Keratinocyte (primary cell): ENCODE measurements around the gene RTCB. TPM values are rescaled to one million over a fixed set of nuclear protein-coding genes. Genes with fewer than 3 reads are reported as not detected.
A peak's percentile ranks its signal among the peaks of the same experiment; 100 is the strongest.

Source experiments
- DNase-seq: peaks from one replicate; pipeline ENCODE4 v3.0.0-alpha.2; 2011; ENCODE audit warnings: low read depth, missing footprints, low spot score
- FAIRE-seq: peaks from 2 replicates; lab custom pipeline; 2011; peaks lifted over from hg19 to GRCh38; lab: Jason Lieb, UNC
- H2AFZ ChIP-seq: 2 replicates; pipeline ENCODE4 v1.6.0; 2012; ENCODE audit warnings: low read length, control low read depth, inconsistent platforms; ENCODE audit not compliant: control insufficient read depth
- H3K27ac ChIP-seq: 2 replicates; pipeline ENCODE4 v1.5.1; 2011; ENCODE audit warnings: low read length; ENCODE audit not compliant: control insufficient read depth, insufficient read depth
- H3K27me3 ChIP-seq: 3 replicates; pipeline ENCODE4 v1.6.0; 2011; ENCODE audit warnings: low read length; ENCODE audit not compliant: control insufficient read depth, insufficient read depth; ENCODE audit errors: extremely low read depth
- H3K36me3 ChIP-seq, 2 experiments: 2 replicates in 1 of 2; 3 replicates in 1 of 2; pipeline ENCODE4 v1.5.1; 2011; ENCODE audit warnings: low read length in 2 of 2, mild to moderate bottlenecking in 1 of 2; ENCODE audit not compliant: control insufficient read depth in 2 of 2, insufficient read depth in 2 of 2; ENCODE audit errors: extremely low read depth in 1 of 2
- H3K4me1 ChIP-seq: 3 replicates; pipeline ENCODE4 v1.5.1; 2011; ENCODE audit warnings: low read length; ENCODE audit not compliant: control insufficient read depth, insufficient read depth; ENCODE audit errors: extremely low read depth
- H3K4me2 ChIP-seq: 3 replicates; pipeline ENCODE4 v1.6.0; 2011; ENCODE audit warnings: low read depth, low read length; ENCODE audit not compliant: control insufficient read depth, insufficient read depth; ENCODE audit errors: extremely low read depth
- H3K4me3 ChIP-seq, 3 experiments: fragments of 200-600 bp in 1 of 3; sonication (generic) in 1 of 3; 2 replicates in 2 of 3; 3 replicates in 1 of 3; pipeline ENCODE4 v1.5.1; 2011 to 2016; ENCODE audit warnings: low read length in 3 of 3, mild to moderate bottlenecking in 3 of 3, control low read depth in 2 of 3, inconsistent platforms in 1 of 3, low read depth in 1 of 3, mixed read lengths in 1 of 3, mixed run types in 1 of 3, moderate library complexity in 1 of 3; ENCODE audit not compliant: control insufficient read depth in 2 of 3, insufficient read depth in 2 of 3; ENCODE audit errors: extremely low read depth in 1 of 3
- H3K79me2 ChIP-seq: 2 replicates; pipeline ENCODE4 v1.6.0; 2012; ENCODE audit warnings: low read length; ENCODE audit not compliant: control insufficient read depth, insufficient read depth
- H3K9ac ChIP-seq: 3 replicates; pipeline ENCODE4 v1.6.0; 2011; ENCODE audit warnings: low read length; ENCODE audit not compliant: control insufficient read depth, insufficient read depth; ENCODE audit errors: extremely low read depth
- H3K9me1 ChIP-seq: 3 replicates; pipeline ENCODE4 v1.6.0; 2011; ENCODE audit warnings: low read length; ENCODE audit not compliant: control insufficient read depth, insufficient read depth; ENCODE audit errors: extremely low read depth
- H3K9me3 ChIP-seq: 2 replicates; pipeline ENCODE4 v1.5.1; 2012; ENCODE audit warnings: low read depth, low read length; ENCODE audit not compliant: control insufficient read depth
- H4K20me1 ChIP-seq: 3 replicates; pipeline ENCODE4 v1.6.0; 2011; ENCODE audit warnings: low read length; ENCODE audit not compliant: control insufficient read depth, insufficient read depth; ENCODE audit errors: extremely low read depth
- CTCF ChIP-seq, 3 experiments: IDR thresholded peaks in 1 of 3; conservative IDR thresholded peaks in 1 of 3; optimal IDR thresholded peaks in 1 of 3; 2 replicates in 2 of 3; 3 replicates in 1 of 3; pipeline versions ENCODE3 to v1.5.1; 2011; ENCODE audit warnings: low read length in 3 of 3, mild to moderate bottlenecking in 3 of 3, moderate library complexity in 2 of 3, control low read depth in 1 of 3, inconsistent platforms in 1 of 3; ENCODE audit not compliant: insufficient read depth in 2 of 3; ENCODE audit errors: extremely low read depth in 1 of 3
- EZH2 ChIP-seq: IDR thresholded peaks from one replicate; pipeline ENCODE4 v1.6.1; 2012; ENCODE audit warnings: inconsistent platforms, mild to moderate bottlenecking, low read length, moderate library complexity
- dilution Hi-C: fragments of 300-500 bp; cut with MboI; formaldehyde crosslinking; loops from one replicate; pipeline ENCODE4 v1.7.0; 2020; ENCODE audit warnings: low sequenced_read_pairs; ENCODE audit not compliant: extremely low pct_ligation_motif_present
- polyA plus RNA-seq, 5 experiments: library from polyadenylated mRNA; depleted of rRNA in 3 of 5; stranded (reverse) in 3 of 5; stranded (forward) in 1 of 5; unstranded in 1 of 5; fragments of >200 nt; gene quantifications; 1 replicate in 1 of 5; 2 replicates in 3 of 5; 3 replicates in 1 of 5; pipeline versions ENCODE4 v1.2.1 to v1.2.3, GENCODE V29; 2011 to 2012; ENCODE audit warnings: missing spikeins in 2 of 5, low read depth in 1 of 5, low replicate concordance in 1 of 5

Gene RTCB
- polyA plus RNA-seq, 1 donor (not counting 4 experiments of a cell fraction or from before 2014, with no cell fraction given), result 143 TPM

- Histone ChIP-seq H3K9ac (no peak overlapping the region), H3K36me3 (peaks cover 24 to 28% of the 10 kb centered on the region in 2 experiments), H3K27me3 (no peaks in the 10 kb centered on the region), H3K4me2 (no peak overlapping the region), H3K9me3 (no peaks in the 10 kb centered on the region), H3K79me2 (no peaks in the 10 kb centered on the region), H3K27ac (no peak overlapping the region), H3K4me3 (no peak overlapping the region), H3K4me1 (no peaks in the 10 kb centered on the region), H3K9me1 (no peaks in the 10 kb centered on the region), H4K20me1 (no peaks in the 10 kb centered on the region), H2AFZ (no peak overlapping the region)
- dilution Hi-C loops, result no loop called here
- FAIRE-seq, result no peak
- TF ChIP-seq EZH2, result no peak
- TF ChIP-seq CTCF (optimal IDR thresholded peaks at IDR 0.05 in 1 of 3, IDR thresholded peaks at IDR 0.05 in 1 of 3, conservative IDR thresholded peaks at IDR 0.05 in 1 of 3; ENCODE audit: extremely low read depth in 1 of 3, insufficient read depth in 2 of 3, low read length in 3 of 3), result no peak
- DNase-seq, result no peak
Measured at GRCh38 chr22:32395107-32395506, 16.9 kb downstream of the RTCB start.

- dilution Hi-C loops, result no loop called here
- DNase-seq (no peak), FAIRE-seq (no peak)
- Histone ChIP-seq H3K27ac (no peak overlapping the region), H3K4me3 (no peak overlapping the region), H3K9me1 (no peaks in the 10 kb centered on the region), H3K9ac (no peak overlapping the region), H2AFZ (no peak overlapping the region), H3K4me2 (no peak overlapping the region), H3K27me3 (no peaks in the 10 kb centered on the region), H3K9me3 (no peaks in the 10 kb centered on the region), H3K4me1 (no peaks in the 10 kb centered on the region), H3K36me3 (peaks cover 25 to 42% of the 10 kb centered on the region in 2 experiments), H4K20me1 (no peaks in the 10 kb centered on the region), H3K79me2 (no peaks in the 10 kb centered on the region)
- peak; percentile 37 to 59 (median 41) for TF ChIP-seq CTCF (optimal IDR thresholded peaks at IDR 0.05 in 1 of 3, IDR thresholded peaks at IDR 0.05 in 1 of 3, conservative IDR thresholded peaks at IDR 0.05 in 1 of 3; ENCODE audit: extremely low read depth in 1 of 3, insufficient read depth in 2 of 3, low read length in 3 of 3)
- no peak for TF ChIP-seq EZH2
Measured at GRCh38 chr22:32389685-32390084, 22.4 kb downstream of the RTCB start.
